Transverse colon (tissue), 4 donors: ENCODE data around the gene CCRL2. TPM values are rescaled to one million over a fixed set of nuclear protein-coding genes. Genes with fewer than 3 reads are reported as not detected.

Source experiments
- DNase-seq: peaks from one replicate; pipeline ENCODE4 v3.0.0-alpha.2; 2019
- H3K27ac ChIP-seq, 4 donors: fragments of 200-600 bp; sonication (generic); 2 replicates each; pipeline ENCODE4 v1.5.1; 2016 to 2018; ENCODE audit warnings: inconsistent platforms in 4 of 4
- H3K27me3 ChIP-seq: fragments of 200-600 bp; sonication (generic); 2 replicates; pipeline ENCODE4 v1.5.1; 2017; ENCODE audit warnings: inconsistent platforms
- H3K36me3 ChIP-seq, 4 donors: fragments of 200-600 bp; sonication (generic); 2 replicates each; pipeline ENCODE4 v1.5.1; 2017 to 2019; ENCODE audit warnings: inconsistent platforms in 4 of 4
- H3K4me1 ChIP-seq, 4 donors: fragments of 200-600 bp; sonication (generic); 2 replicates each; pipeline ENCODE4 v1.5.1; 2017 to 2020; ENCODE audit warnings: inconsistent platforms in 4 of 4
- H3K4me3 ChIP-seq, 4 donors: fragments of 200-600 bp; sonication (generic); 1 replicate in 1 of 4; 2 replicates in 3 of 4; pipeline versions ENCODE4 v1.5.1 to v1.6.1; 2017 to 2019; ENCODE audit warnings: inconsistent platforms in 4 of 4
- H3K9me3 ChIP-seq, 2 donors: fragments of 200-600 bp; sonication (generic); 2 replicates each; pipeline ENCODE4 v1.5.1; 2017 to 2019; ENCODE audit warnings: inconsistent platforms in 2 of 2
- CTCF ChIP-seq, 5 experiments: fragments of 200-600 bp in 3 of 5; fragments of 450-650 bp in 2 of 5; sonication (generic) in 3 of 5; IDR thresholded peaks; 1 replicate in 2 of 5; 2 replicates in 3 of 5; pipeline ENCODE4 v1.5.1; 2016 to 2017; ENCODE audit warnings: antibody characterized with exemption in 5 of 5, inconsistent platforms in 3 of 5, mild to moderate bottlenecking in 2 of 5, moderate library complexity in 1 of 5
- EP300 ChIP-seq: sonication (generic); formaldehyde crosslinking; IDR thresholded peaks from one replicate; pipeline ENCODE4 v1.6.1; 2017; ENCODE audit warnings: antibody characterized with exemption, low read depth
- POLR2A ChIP-seq: fragments of 450-650 bp; IDR thresholded peaks from one replicate; pipeline ENCODE4 v1.6.1; 2016; ENCODE audit warnings: antibody characterized with exemption, mild to moderate bottlenecking, moderate library complexity
- POLR2AphosphoS5 ChIP-seq, 3 donors: sonication (generic); formaldehyde crosslinking; IDR thresholded peaks; one replicate each; pipeline ENCODE4 v1.6.1; 2016; ENCODE audit warnings: antibody characterized with exemption in 3 of 3
- WGBS, 2 donors: methylation state at CpG; one replicate each; pipeline ENCODE4 v1.1.5; 2018; ENCODE audit warnings: low coverage in 1 of 2; 5-methylcytosine and 5-hydroxymethylcytosine counted together
- in situ Hi-C, 4 donors: fragments of 200-750 bp; cut with MboI; loops; one replicate each; pipeline versions ENCODE4 v1.15.0 to v1.15.1; 2017; ENCODE audit warnings: low sequenced_read_pairs in 3 of 4, low pct_ligation_motif_present in 1 of 4, low pct_unique_long_range_greater_than_20kb in 1 of 4
- intact Hi-C: fragments of 100-400 bp; cut with DNase I; formaldehyde crosslinking; loops from one replicate; pipeline ENCODE4 v1.15.1; 2023; ENCODE audit warnings: low total_unique reads
- total RNA-seq, 4 donors: library from RNA; depleted of rRNA; stranded (reverse); fragments of >200 nt; gene quantifications; one replicate each; pipeline ENCODE4 v1.1.0, GENCODE V29; 2016

The CCRL2 gene
- total RNA-seq, 4 donors from 2014 or later: 2.6 to 13.9 (median 9.8) TPM

GRCh38 chr3:46449755-46450552 lies 42.9 kb downstream of the CCRL2 start:
- Histone ChIP-seq H3K4me3 (no peak overlapping the region), H3K9me3 (no peaks in the 10 kb centered on the region), H3K36me3 (no peaks in the 10 kb centered on the region), H3K27ac (no peak overlapping the region), H3K27me3 (no peaks in the 10 kb centered on the region), H3K4me1 (no peaks in the 10 kb centered on the region)
- no peak for DNase-seq
- WGBS, 2 donors: 74 to 76% methylated on average over 3 to 14 of the region's 14 CpGs
- in situ Hi-C loops: loop anchor here in 2 of 4 donors (10.0 to 25.0 kb wide), 2 partner anchors 365 to 688 kb away; no protein-coding TSS in a partner anchor
- intact Hi-C loops: no loop called here
- no peak for TF ChIP-seq POLR2A
- peak; percentile 29 to 58 (median 48) for TF ChIP-seq CTCF (IDR thresholded peaks at IDR 0.05)

GRCh38 chr3:46453526-46454208 lies 46.6 kb downstream of the CCRL2 start:
- Histone ChIP-seq H3K4me3 (no peak overlapping the region), H3K36me3 (no peaks in the 10 kb centered on the region), H3K27me3 (no peaks in the 10 kb centered on the region), H3K4me1 (no peaks in the 10 kb centered on the region), H3K27ac (no peak overlapping the region), H3K9me3 (no peaks in the 10 kb centered on the region)
- WGBS, 2 donors: 82 to 90% methylated on average over 5 to 6 of the region's 7 CpGs
- no peak for TF ChIP-seq EP300
- TF ChIP-seq CTCF (IDR thresholded peaks at IDR 0.05): no peak
- TF ChIP-seq POLR2A: no peak
- no peak for TF ChIP-seq POLR2AphosphoS5 (IDR thresholded peaks at IDR 0.05)
- in situ Hi-C loops (no loop called here), intact Hi-C loops (no loop called here)
- DNase-seq: no peak

- no peak overlapping the region for H3K4me3 ChIP-seq
- no peak for DNase-seq
- H3K4me1 ChIP-seq: no peaks in the 10 kb centered on the region
- TF ChIP-seq POLR2AphosphoS5 (IDR thresholded peaks at IDR 0.05) (no peak), CTCF (IDR thresholded peaks at IDR 0.05) (no peak), EP300 (no peak), POLR2A (no peak)
- no peak overlapping the region for H3K27ac ChIP-seq
- H3K9me3 ChIP-seq: no peaks in the 10 kb centered on the region
- no peaks in the 10 kb centered on the region for H3K27me3 ChIP-seq
- 36% methylated on average over 3 of the region's 3 CpGs; no CpG with 5 or more reads in 1 of the 2 donors for whole genome bisulfite sequencing, 2 donors
- in situ Hi-C loops: no loop called here
- H3K36me3 ChIP-seq: no peaks in the 10 kb centered on the region
- intact Hi-C loops: no loop called here
These were observed 47.1 kb downstream of the CCRL2 start for GRCh38 chr3:46454209-46454595.

GRCh38 chr3:46454606-46455005 lies 47.5 kb downstream of the CCRL2 start:
- Histone ChIP-seq H3K9me3 (no peaks in the 10 kb centered on the region), H3K4me1 (no peaks in the 10 kb centered on the region), H3K4me3 (no peak overlapping the region), H3K27ac (no peak overlapping the region), H3K27me3 (no peaks in the 10 kb centered on the region), H3K36me3 (no peaks in the 10 kb centered on the region)
- 70% methylated on average over 6 of the region's 7 CpGs; no CpG with 5 or more reads in 1 of the 2 donors for WGBS, 2 donors
- DNase-seq: no peak
- TF ChIP-seq EP300: no peak
- in situ Hi-C loops: no loop called here
- intact Hi-C loops: no loop called here
